H1 (cell line): ENCODE data around the gene ZNF462. TPM values are rescaled to one million over a fixed set of nuclear protein-coding genes. Genes with fewer than 3 reads are reported as not detected.

ENCODE experiments used
- FOSL1 ChIP-seq: IDR thresholded peaks from 2 replicates; pipeline ENCODE4 v1.6.1; 2011; ENCODE audit warnings: mild to moderate bottlenecking, low read depth, low read length, moderate library complexity; ENCODE audit not compliant: insufficient read depth
- HDAC2 ChIP-seq, 2 experiments: fragments of 300-600 bp in 1 of 2; sonication (generic) in 1 of 2; IDR thresholded peaks; 2 replicates each; pipeline ENCODE4 v1.6.1; 2011 to 2012; ENCODE audit warnings: low read depth in 2 of 2, low read length in 2 of 2, mild to moderate bottlenecking in 2 of 2, moderate library complexity in 2 of 2, borderline replicate concordance in 1 of 2, inconsistent platforms in 1 of 2
- KDM4A ChIP-seq: IDR thresholded peaks from one replicate; pipeline ENCODE4 v1.7.1; 2012; ENCODE audit warnings: low read depth, mild to moderate bottlenecking, moderate library complexity, low read length, inconsistent platforms; ENCODE audit not compliant: severe bottlenecking
- SP1 ChIP-seq: IDR thresholded peaks from 2 replicates; pipeline ENCODE4 v1.6.1; 2011; ENCODE audit warnings: low read depth, low read length
- polyA plus RNA-seq, 7 experiments: library from polyadenylated mRNA; depleted of rRNA in 3 of 7; stranded (reverse) in 5 of 7; unstranded in 2 of 7; fragments of >200 nt in 5 of 7; fragments of 200-250 nt in 2 of 7; gene quantifications; 1 replicate in 5 of 7; 2 replicates in 1 of 7; 4 replicates in 1 of 7; pipeline versions ENCODE4 v1.2.1 to v1.2.3, GENCODE V29; 2011 to 2013; ENCODE audit warnings: missing spikeins in 2 of 7, mixed read lengths in 2 of 7
- total RNA-seq: library from RNA; stranded (reverse); fragmentation: NEBNext Ultra II Directional; extraction: Animal tissue kit (Norgen Biotek cat#: 25700); gene quantifications from 2 replicates; pipeline ENCODE4 v1.2.1, GENCODE V29; 2021

ZNF462 gene
- total and polyA plus RNA-seq, 2 of the 8 experiments (the other 6 are each of a cell fraction or from before 2014, with no cell fraction given) = 30.0 to 163 TPM

DNA sequence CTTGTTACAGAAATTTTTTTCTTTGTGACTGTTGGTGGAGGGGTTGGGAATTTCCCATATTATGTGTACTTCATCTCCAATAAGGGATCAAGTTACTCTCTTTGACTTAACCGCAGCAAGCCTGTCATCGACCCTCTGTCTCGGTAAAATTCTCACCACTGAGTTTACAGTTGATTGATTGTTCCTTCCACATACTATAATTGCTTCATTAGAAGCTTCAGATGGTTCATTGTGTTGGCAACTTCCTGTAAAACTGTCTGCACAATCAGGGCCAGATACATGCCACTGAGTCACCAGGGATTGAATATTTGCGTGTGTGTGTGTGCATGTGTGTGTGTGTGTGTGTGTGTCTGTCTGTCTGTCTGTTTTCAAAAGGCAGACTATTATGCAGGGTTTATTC lies 176.6 kb downstream of the ZNF462 start (continued):
- TF ChIP-seq HDAC2 (IDR thresholded peaks at IDR 0.05; ENCODE audit: borderline replicate concordance in 1 of 2, low read depth in 2 of 2, low read length in 2 of 2) = no peak
- TF ChIP-seq KDM4A = no peak
- TF ChIP-seq SP1 = no peak
- no peak for TF ChIP-seq FOSL1
